GM21529 (cell line): ENCODE data around the gene FZD10.

Source experiments
- ATAC-seq: cut with Tn5 transposase; IDR thresholded peaks from one replicate; pipeline ENCODE4 v1.9.1; 2021; ENCODE audit not compliant: unreplicated experiment

The FZD10 gene

GRCh38 chr12:130162267-130162666 lies at the start of gene FZD10:
Gene FZD10 (plus strand): TSS chr12:130162464. CDS start chr12:130162943, 479 bp downstream.
- no peak for ATAC-seq

DNA sequence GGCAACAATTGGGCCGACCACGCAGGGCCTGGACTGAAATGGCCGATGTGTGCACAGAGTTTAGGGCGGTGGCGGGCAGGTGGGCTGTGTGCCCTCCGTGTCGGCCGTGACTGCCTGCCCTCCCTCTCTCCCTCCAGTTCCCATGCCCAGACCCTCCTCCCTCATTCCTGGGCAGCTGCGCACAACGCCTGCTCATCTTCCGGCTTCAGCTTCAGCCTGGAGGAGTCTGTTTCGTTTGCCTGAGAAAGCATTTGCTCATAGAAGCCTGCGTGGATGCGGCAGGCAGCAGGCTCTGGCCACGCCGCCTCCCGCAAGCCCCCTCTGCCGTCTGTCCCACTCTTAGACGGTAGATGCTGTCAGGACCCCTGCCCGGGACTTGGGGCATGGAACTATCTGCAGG lies 47.3 kb upstream of the FZD10 start:
- no peak for ATAC-seq

- ATAC-seq, result no peak
Observed at GRCh38 chr12:130115646-130116045, 46.6 kb upstream of the FZD10 start.

GRCh38 chr12:130116791-130117190 lies 45.5 kb upstream of the FZD10 start:
- no peak for ATAC-seq

GRCh38 chr12:130117233-130117632 lies 45.0 kb upstream of the FZD10 start:
- no peak for ATAC-seq

DNA sequence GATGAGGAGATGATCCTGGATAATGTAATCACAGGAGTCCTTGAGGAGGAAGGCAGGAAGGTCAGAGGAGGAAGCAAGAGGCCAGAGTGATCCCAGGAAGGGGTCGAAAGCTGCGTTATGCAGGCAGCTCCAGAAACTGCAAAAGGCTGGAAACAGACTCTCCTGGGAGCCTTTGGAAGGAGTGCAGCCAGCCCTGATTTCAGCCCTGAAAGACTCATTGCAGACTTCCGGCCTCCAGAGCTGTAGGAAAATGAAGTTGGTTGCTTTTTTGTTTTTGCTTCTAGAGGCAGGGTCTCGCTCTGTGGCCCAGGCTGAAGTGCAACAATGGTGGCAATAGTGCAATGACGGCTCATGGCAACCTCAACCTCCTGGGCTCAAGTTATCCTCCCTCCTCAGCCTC lies 44.6 kb upstream of the FZD10 start:
- no peak for ATAC-seq

- no peak for ATAC-seq
Observed at GRCh38 chr12:130118181-130118580, 44.1 kb upstream of the FZD10 start.

DNA sequence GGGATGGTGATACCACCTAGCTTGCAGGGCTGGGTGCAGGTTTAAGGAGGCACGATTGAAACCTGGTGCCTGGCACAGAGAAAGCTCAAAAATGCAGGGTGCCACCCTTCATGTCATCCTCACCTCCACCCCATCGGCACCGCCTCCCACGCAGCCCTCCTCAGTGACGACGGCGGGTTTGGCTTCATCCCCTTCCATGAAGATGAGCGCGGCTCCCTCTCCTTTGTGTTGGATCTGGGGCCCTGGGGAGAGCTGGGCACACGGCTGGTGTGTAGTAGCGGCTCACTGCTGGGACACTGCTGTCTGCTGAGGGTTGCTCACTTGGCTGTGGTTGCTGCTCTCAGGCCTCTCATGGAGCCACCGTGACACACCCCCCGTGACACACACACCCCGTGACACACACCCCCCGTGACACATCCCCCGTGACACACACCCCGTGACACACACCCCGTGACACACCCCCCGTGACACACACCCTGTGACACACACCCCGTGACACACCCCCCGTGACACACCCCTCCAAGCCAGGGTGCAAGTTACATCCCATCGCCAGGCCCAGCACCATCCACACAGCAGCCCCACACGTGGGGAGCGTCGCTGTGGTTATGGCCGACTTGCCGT lies 42.9 kb upstream of the FZD10 start:
- ATAC-seq, result no peak

DNA sequence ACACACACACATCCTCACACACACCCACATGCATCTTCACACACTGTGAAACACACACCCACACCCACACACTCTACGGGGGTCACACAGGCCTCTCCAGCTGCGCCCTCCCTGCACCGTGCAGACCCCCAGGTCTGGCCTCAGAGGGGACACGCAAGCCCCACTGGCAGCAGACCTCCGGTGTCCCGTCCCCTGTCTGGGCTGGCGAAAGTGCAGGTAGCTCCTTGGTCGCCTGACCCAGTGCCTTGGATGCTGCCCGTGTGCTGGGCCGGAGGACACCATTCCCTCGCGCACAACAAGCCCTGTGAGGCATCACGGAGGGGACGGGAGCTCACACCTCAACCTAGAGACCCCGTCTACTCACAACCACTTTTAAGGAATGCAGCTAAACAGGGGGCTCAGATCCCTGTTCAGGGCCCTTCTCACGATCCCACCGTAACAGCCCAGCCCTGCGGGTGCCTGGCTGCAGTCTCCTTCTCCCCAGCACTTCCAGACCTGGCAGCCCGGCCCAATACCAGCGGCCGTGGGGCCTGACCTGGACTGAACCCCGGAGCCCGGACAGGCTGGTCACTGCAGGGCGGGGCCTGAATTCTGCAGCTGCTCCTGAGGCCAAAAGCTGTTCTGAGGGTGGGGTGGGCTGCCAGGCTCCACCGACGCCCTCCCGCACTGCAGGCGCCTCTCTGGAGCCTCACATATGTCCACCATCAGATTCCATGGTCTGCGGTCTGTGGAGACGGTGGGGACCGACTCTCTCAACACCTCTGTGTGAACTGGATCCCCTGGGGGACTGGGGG lies 42.1 kb upstream of the FZD10 start:
- ATAC-seq, result no peak

GRCh38 chr12:130121226-130122000 lies 40.9 kb upstream of the FZD10 start:
- ATAC-seq, result no peak

- no peak for ATAC-seq
Observed at GRCh38 chr12:130122356-130122755, 39.9 kb upstream of the FZD10 start.

DNA sequence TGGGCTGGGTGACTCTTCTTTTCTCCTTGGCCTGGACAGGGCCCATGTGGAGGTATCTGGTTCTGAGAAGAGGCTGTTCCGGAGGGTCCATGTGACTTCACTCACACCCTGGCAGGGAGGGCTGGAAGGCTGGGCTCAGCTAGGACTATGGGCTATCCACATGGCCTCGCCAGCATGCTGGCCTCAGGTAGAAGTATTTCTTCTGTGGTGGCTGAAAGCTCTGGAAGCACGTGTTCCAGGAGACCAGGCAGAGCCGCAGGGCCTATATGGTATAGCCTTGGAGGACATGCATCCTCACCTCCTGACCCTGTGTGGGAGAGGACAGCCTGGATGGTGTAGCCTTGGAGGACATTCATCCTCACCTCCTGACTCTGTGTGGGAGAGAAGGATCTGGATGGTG lies 38.2 kb upstream of the FZD10 start:
- no peak for ATAC-seq

DNA sequence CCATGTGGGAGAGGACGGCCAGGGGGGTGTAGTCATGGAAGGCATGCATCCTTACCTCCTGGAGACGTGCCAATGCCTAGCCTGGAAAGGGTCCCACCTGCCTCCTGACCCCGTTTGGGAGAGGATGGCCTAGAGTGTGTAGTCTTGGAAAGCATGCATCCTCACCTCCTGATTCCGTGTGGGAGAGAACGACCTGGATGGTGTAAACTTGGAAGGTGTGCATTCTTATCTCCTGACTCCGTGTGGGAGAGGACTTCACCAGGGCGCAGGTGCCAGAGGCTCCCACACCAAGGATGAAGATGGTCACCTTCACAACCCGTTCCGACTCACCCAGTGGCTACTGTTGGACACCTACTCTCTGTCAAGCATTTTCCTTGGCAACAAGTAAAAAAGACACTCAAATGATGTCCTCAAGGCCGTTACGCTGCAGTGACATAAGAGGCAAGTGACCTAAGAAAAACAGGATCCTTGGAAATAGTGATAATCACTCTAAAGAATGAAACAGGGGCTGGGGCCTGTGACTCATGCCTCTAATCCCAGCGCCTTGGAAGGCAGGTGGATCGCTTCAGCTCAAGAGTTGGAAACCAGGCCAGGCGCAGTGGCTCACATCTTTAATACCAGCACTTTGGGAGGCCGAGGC lies 37.5 kb upstream of the FZD10 start:
- ATAC-seq, result no peak

DNA sequence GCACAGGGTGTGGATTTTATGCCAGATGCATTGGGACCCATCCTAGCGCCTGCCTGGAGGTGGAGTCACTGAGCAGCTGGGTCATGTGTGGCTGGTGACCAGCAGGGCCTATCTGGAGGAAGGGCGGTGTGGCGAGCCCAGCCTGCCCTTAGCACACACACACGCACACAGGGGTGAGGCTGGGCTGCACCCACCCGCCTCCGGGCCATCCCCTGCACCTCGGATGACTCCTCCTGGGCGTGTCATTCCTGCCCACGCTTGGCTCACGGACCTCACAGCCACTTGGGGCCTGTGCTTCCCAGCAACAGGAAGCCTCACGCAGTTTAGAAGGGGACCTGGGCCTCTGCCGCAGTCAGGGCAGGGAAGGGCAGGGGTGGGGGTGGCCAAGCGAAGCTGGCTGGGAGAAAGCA lies 36.2 kb upstream of the FZD10 start:
- no peak for ATAC-seq

DNA sequence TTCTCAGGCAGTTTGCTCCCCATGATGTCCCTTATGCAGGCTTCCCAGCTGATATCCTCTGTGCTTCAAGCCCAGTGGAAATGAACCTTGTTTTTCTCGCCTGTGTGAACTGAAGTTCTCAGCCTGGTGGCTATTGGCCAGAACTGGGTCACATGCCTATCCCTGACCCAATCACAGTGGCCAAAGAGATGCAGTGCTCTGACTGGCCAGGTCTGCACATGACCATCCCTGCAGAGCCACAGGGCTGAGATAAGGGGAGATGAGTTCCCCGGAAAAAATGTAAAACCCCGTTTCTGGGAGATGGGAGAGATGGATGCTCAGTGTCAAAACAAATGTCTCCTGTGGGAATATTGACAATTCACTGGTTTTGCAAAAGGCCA lies 34.7 kb upstream of the FZD10 start:
- no peak for ATAC-seq

- no peak for ATAC-seq
Observed at GRCh38 chr12:130127912-130128789, 34.1 kb upstream of the FZD10 start.

GRCh38 chr12:130128790-130129735 lies 33.2 kb upstream of the FZD10 start:
- ATAC-seq, result no peak

DNA sequence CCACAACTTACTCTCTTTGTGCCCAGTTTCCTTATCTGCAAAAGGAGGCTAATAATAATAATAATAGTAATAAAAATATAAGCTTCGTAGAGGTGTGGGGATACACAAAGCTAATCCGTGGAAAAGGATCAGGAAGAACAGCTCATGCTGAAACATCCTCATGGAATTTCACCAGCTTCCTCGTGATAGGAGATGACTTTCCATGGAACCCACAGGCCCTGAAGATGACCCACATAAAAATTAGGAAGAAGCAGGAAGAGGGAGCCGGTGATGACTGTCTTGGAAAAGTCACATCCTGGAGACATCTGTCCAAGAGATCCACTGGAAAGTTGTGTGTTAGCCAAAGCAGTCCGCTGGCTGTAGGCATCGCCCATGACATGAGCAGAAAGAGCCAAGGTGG lies 31.9 kb upstream of the FZD10 start:
- no peak for ATAC-seq

DNA sequence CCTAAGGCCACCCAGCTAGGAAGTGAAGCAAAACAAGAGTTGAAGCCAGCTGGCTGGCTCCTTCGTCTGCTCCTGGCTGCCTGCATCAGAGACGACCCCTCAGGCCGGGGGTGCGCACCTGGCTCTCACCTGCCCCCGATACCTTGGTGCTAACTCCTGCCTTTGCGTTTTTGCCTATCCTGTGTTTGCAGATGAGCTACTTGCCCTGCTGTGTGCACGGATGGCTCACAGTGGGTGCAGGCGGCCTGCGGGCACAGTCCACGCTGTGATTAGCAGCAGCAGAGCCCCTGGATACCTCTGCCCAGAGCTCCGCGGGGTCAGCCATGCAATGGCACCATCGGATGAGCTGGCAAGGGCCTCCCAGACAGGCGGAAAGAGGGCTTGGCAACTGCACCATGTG lies 31.2 kb upstream of the FZD10 start:
- no peak for ATAC-seq
